ENCODE results near the gene ZNF438.
"Not testable (repeated sequence)": the region's sequence is repeated elsewhere in the genome, so short reads cannot be mapped to it uniquely, and the experiment has no call there.

ZNF438 gene

GRCh38 chr10:30819341-30820181 is 212.1 kb downstream of the ZNF438 start:
- DNase-seq, result no peak

GRCh38 chr10:30818854-30819253 is 212.8 kb downstream of the ZNF438 start:
- no peak for DNase-seq

GRCh38 chr10:30818010-30818660 is 213.5 kb downstream of the ZNF438 start:
- no peak for DNase-seq

- DNase-seq, result no peak
These were observed 214.1 kb downstream of the ZNF438 start for GRCh38 chr10:30817541-30817940.

- DNase-seq, result no peak
These were observed 214.9 kb downstream of the ZNF438 start for GRCh38 chr10:30816820-30817171.

GRCh38 chr10:30816159-30816819 is 215.4 kb downstream of the ZNF438 start:
- no peak for DNase-seq

- peak; percentile 13 for DNase-seq
These were observed 217.7 kb downstream of the ZNF438 start for GRCh38 chr10:30813872-30814481.

- no peak for DNase-seq
These were observed 219.4 kb downstream of the ZNF438 start for GRCh38 chr10:30812018-30812851.

GRCh38 chr10:30811276-30812017 is 220.2 kb downstream of the ZNF438 start:
- DNase-seq, result no peak

- no peak for DNase-seq
These were observed 221.2 kb downstream of the ZNF438 start for GRCh38 chr10:30810416-30810815.

- DNase-seq, result no peak
These were observed 224.8 kb downstream of the ZNF438 start for GRCh38 chr10:30806850-30807249.

GRCh38 chr10:30805061-30805460 is 226.6 kb downstream of the ZNF438 start:
- no peak for DNase-seq

GRCh38 chr10:30804478-30805055 is 227.1 kb downstream of the ZNF438 start:
- DNase-seq, result no peak

GRCh38 chr10:30803892-30804322 is 227.8 kb downstream of the ZNF438 start:
- DNase-seq, result no peak

- no peak for DNase-seq
These were observed 228.6 kb downstream of the ZNF438 start for GRCh38 chr10:30803058-30803457.

GRCh38 chr10:30800368-30800767 is 231.3 kb downstream of the ZNF438 start:
- no peak for DNase-seq

- DNase-seq, result no peak
These were observed 232.9 kb downstream of the ZNF438 start for GRCh38 chr10:30798646-30799185.

GRCh38 chr10:30795024-30795423 is 236.6 kb downstream of the ZNF438 start:
- DNase-seq, result not testable (repeated sequence)
